Measurements from ENCODE around the gene EPHA7. TPM values are rescaled to one million over a fixed set of nuclear protein-coding genes. Genes with fewer than 3 reads are reported as not detected.

EPHA7 gene
- polyA plus RNA-seq, 2 donors = 0.49 to 0.84 TPM

DNA sequence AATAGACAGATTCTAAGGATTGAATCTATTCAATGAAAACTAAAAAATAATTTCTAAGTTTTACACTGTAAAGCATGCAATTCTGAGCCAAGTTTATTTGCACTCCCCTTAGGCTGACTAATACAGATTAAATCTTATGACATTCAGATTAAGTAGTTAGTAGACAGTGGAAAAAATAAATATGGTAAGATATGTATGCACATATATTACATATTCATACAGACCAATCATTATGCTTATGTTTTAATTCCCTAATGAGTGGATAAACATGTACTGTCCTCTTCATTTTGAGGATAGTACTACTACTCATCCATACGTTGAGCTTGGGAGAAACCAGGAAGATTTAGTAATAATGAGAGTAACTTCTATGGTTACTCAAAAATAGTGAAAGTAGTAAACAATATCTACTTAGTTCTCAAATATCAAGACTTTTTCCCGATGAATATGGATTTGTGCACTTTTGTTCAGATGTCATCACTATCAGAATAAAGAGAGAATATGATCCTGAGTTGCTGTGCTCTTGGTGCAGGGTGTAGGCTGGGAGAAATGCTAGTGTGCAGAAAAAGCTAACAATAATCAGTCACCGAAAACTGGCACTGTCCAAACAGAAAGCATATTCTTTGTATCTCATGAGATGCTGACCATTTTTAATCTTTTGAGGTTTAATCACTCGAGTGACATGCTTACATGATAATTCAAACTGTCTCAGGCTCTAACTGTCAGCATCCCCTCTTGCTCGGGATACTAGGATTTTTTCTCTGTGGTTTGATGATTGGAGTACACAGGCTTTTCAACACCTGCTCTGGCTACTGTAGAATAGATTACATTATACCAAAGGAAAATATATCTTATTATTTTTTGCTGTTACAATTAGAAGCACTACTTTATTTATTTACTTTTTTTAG is 111.6 kb downstream of the EPHA7 start:
- Histone ChIP-seq H3K27ac (ENCODE audit: low read depth in 2 of 2, low read length in 1 of 2) (no peak overlapping the region), H3K4me3 (ENCODE audit: low read depth in 1 of 2, low read length in 2 of 2) (no peak overlapping the region), H3K9me3 (ENCODE audit: control insufficient read depth in 2 of 2, insufficient read depth in 1 of 2, low read depth in 1 of 2, low read length in 1 of 2) (no peaks in the 10 kb centered on the region), H3K36me3 (ENCODE audit: control insufficient read depth in 2 of 2, insufficient read depth in 2 of 2, low read length in 1 of 2) (no peaks in the 10 kb centered on the region), H3K4me1 (ENCODE audit: control insufficient read depth in 2 of 2, insufficient read depth in 2 of 2, low read length in 1 of 2) (no peaks in the 10 kb centered on the region), H3K27me3 (ENCODE audit: control insufficient read depth in 1 of 2, insufficient read depth in 2 of 2, low read length in 2 of 2) (no peaks in the 10 kb centered on the region)
- 38 to 46% methylated on average over 5 of the region's 5 CpGs for WGBS, 2 donors

- Histone ChIP-seq H3K4me1 (ENCODE audit: control insufficient read depth in 2 of 2, insufficient read depth in 2 of 2, low read length in 1 of 2) (no peaks in the 10 kb centered on the region), H3K36me3 (ENCODE audit: control insufficient read depth in 2 of 2, insufficient read depth in 2 of 2, low read length in 1 of 2) (no peaks in the 10 kb centered on the region), H3K27me3 (ENCODE audit: control insufficient read depth in 1 of 2, insufficient read depth in 2 of 2, low read length in 2 of 2) (no peaks in the 10 kb centered on the region)
Measured at GRCh38 chr6:93305088-93305487, 114.3 kb downstream of the EPHA7 start.

DNA sequence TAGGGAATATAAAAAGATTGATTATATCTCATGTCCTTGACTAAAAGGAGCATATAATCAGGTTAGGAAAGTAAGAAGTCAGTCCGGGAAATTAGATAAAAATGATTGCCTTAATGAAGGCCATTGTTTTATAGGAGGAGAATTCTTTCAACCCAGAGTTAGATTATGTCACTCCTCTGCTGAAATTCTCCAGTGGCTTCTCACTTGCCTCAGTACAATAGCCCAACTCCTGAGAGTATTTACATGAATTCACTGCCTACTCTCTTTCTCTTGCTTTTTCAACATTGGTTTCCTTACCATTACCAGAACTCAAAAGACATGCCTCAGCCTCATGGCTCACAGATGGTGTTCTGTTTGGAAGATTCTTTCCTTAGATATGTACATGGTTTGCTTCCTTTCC is 114.9 kb downstream of the EPHA7 start:
- Histone ChIP-seq H3K27me3 (ENCODE audit: control insufficient read depth in 1 of 2, insufficient read depth in 2 of 2, low read length in 2 of 2) (no peaks in the 10 kb centered on the region), H3K36me3 (ENCODE audit: control insufficient read depth in 2 of 2, insufficient read depth in 2 of 2, low read length in 1 of 2) (no peaks in the 10 kb centered on the region), H3K4me1 (ENCODE audit: control insufficient read depth in 2 of 2, insufficient read depth in 2 of 2, low read length in 1 of 2) (no peaks in the 10 kb centered on the region), H3K9me3 (ENCODE audit: control insufficient read depth in 2 of 2, insufficient read depth in 1 of 2, low read depth in 1 of 2, low read length in 1 of 2) (no peaks in the 10 kb centered on the region), H3K4me3 (ENCODE audit: low read depth in 1 of 2, low read length in 2 of 2) (no peak overlapping the region), H3K27ac (ENCODE audit: low read depth in 2 of 2, low read length in 1 of 2) (no peak overlapping the region)
- 66 to 84% methylated on average over 1 of the region's 1 CpG for WGBS, 2 donors

More at GRCh38 chr6:93305088-93305487, 114.3 kb downstream of the EPHA7 start:
- no peak overlapping the region for H3K27ac ChIP-seq (ENCODE audit: low read depth in 2 of 2, low read length in 1 of 2)
- H3K9me3 ChIP-seq (ENCODE audit: control insufficient read depth in 2 of 2, insufficient read depth in 1 of 2, low read depth in 1 of 2, low read length in 1 of 2) = no peaks in the 10 kb centered on the region
- H3K4me3 ChIP-seq (ENCODE audit: low read depth in 1 of 2, low read length in 2 of 2) = no peak overlapping the region

GRCh38 chr6:93300661-93301060 is 118.7 kb downstream of the EPHA7 start:
- Histone ChIP-seq H3K4me1 (ENCODE audit: control insufficient read depth in 2 of 2, insufficient read depth in 2 of 2, low read length in 1 of 2) (no peaks in the 10 kb centered on the region), H3K36me3 (ENCODE audit: control insufficient read depth in 2 of 2, insufficient read depth in 2 of 2, low read length in 1 of 2) (no peaks in the 10 kb centered on the region), H3K9me3 (ENCODE audit: control insufficient read depth in 2 of 2, insufficient read depth in 1 of 2, low read depth in 1 of 2, low read length in 1 of 2) (no peaks in the 10 kb centered on the region), H3K27me3 (ENCODE audit: control insufficient read depth in 1 of 2, insufficient read depth in 2 of 2, low read length in 2 of 2) (no peaks in the 10 kb centered on the region), H3K4me3 (ENCODE audit: low read depth in 1 of 2, low read length in 2 of 2) (no peak overlapping the region), H3K27ac (ENCODE audit: low read depth in 2 of 2, low read length in 1 of 2) (no peak overlapping the region)
- WGBS, 2 donors = 76 to 78% methylated on average over 3 of the region's 3 CpGs

DNA sequence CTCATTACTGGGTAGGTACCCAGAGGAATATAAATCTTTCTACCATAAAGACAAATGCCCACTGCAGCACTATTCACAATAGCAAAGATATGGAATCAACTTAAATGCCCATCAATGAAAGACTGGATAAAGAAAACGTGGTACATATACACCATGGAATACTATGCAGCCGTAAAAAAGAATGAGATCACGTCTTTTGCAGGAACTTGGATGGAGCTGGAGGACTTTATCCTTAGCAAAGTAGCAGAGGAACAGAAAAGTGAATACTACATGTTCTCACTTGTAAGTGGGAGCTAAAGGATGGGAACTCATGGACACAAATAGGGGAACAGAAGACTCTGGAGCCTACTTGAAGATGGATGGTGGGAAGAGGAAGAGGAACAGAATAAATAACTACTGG is 119.7 kb downstream of the EPHA7 start:
- H3K4me3 ChIP-seq (ENCODE audit: low read depth in 1 of 2, low read length in 2 of 2) = no peak overlapping the region
- no peaks in the 10 kb centered on the region for H3K27me3 ChIP-seq (ENCODE audit: control insufficient read depth in 1 of 2, insufficient read depth in 2 of 2, low read length in 2 of 2)
- WGBS, 2 donors = 59 to 76% methylated on average over 3 of the region's 3 CpGs
- no peaks in the 10 kb centered on the region for H3K9me3 ChIP-seq (ENCODE audit: control insufficient read depth in 2 of 2, insufficient read depth in 1 of 2, low read depth in 1 of 2, low read length in 1 of 2)
- no peak overlapping the region for H3K27ac ChIP-seq (ENCODE audit: low read depth in 2 of 2, low read length in 1 of 2)
- H3K4me1 ChIP-seq (ENCODE audit: control insufficient read depth in 2 of 2, insufficient read depth in 2 of 2, low read length in 1 of 2) = no peaks in the 10 kb centered on the region
- H3K36me3 ChIP-seq (ENCODE audit: control insufficient read depth in 2 of 2, insufficient read depth in 2 of 2, low read length in 1 of 2) = no peaks in the 10 kb centered on the region

- Histone ChIP-seq H3K4me1 (ENCODE audit: control insufficient read depth in 2 of 2, insufficient read depth in 2 of 2, low read length in 1 of 2) (no peaks in the 10 kb centered on the region), H3K9me3 (ENCODE audit: control insufficient read depth in 2 of 2, insufficient read depth in 1 of 2, low read depth in 1 of 2, low read length in 1 of 2) (no peaks in the 10 kb centered on the region), H3K27me3 (ENCODE audit: control insufficient read depth in 1 of 2, insufficient read depth in 2 of 2, low read length in 2 of 2) (no peaks in the 10 kb centered on the region), H3K27ac (ENCODE audit: low read depth in 2 of 2, low read length in 1 of 2) (no peak overlapping the region), H3K4me3 (ENCODE audit: low read depth in 1 of 2, low read length in 2 of 2) (no peak overlapping the region), H3K36me3 (ENCODE audit: control insufficient read depth in 2 of 2, insufficient read depth in 2 of 2, low read length in 1 of 2) (no peaks in the 10 kb centered on the region)
Measured at GRCh38 chr6:93295631-93296030, 123.7 kb downstream of the EPHA7 start.

- H3K9me3 ChIP-seq (ENCODE audit: control insufficient read depth in 2 of 2, insufficient read depth in 1 of 2, low read depth in 1 of 2, low read length in 1 of 2) = no peaks in the 10 kb centered on the region
- no peak overlapping the region for H3K4me3 ChIP-seq (ENCODE audit: low read depth in 1 of 2, low read length in 2 of 2)
- H3K27me3 ChIP-seq (ENCODE audit: control insufficient read depth in 1 of 2, insufficient read depth in 2 of 2, low read length in 2 of 2) = no peaks in the 10 kb centered on the region
- no peaks in the 10 kb centered on the region for H3K4me1 ChIP-seq (ENCODE audit: control insufficient read depth in 2 of 2, insufficient read depth in 2 of 2, low read length in 1 of 2)
- H3K27ac ChIP-seq (ENCODE audit: low read depth in 2 of 2, low read length in 1 of 2) = no peak overlapping the region
- 59 to 72% methylated on average over 2 of the region's 2 CpGs for WGBS, 2 donors
- H3K36me3 ChIP-seq (ENCODE audit: control insufficient read depth in 2 of 2, insufficient read depth in 2 of 2, low read length in 1 of 2) = no peaks in the 10 kb centered on the region
Measured at GRCh38 chr6:93294879-93295278, 124.5 kb downstream of the EPHA7 start.

- H3K4me3 ChIP-seq (ENCODE audit: low read depth in 1 of 2, low read length in 2 of 2) = no peak overlapping the region
- no peaks in the 10 kb centered on the region for H3K4me1 ChIP-seq (ENCODE audit: control insufficient read depth in 2 of 2, insufficient read depth in 2 of 2, low read length in 1 of 2)
- no peaks in the 10 kb centered on the region for H3K36me3 ChIP-seq (ENCODE audit: control insufficient read depth in 2 of 2, insufficient read depth in 2 of 2, low read length in 1 of 2)
- 75% methylated on average over 6 of the region's 6 CpGs for WGBS, 2 donors
- no peak overlapping the region for H3K27ac ChIP-seq (ENCODE audit: low read depth in 2 of 2, low read length in 1 of 2)
- no peaks in the 10 kb centered on the region for H3K9me3 ChIP-seq (ENCODE audit: control insufficient read depth in 2 of 2, insufficient read depth in 1 of 2, low read depth in 1 of 2, low read length in 1 of 2)
- H3K27me3 ChIP-seq (ENCODE audit: control insufficient read depth in 1 of 2, insufficient read depth in 2 of 2, low read length in 2 of 2) = no peaks in the 10 kb centered on the region
Measured at GRCh38 chr6:93293872-93294271, 125.5 kb downstream of the EPHA7 start.

DNA sequence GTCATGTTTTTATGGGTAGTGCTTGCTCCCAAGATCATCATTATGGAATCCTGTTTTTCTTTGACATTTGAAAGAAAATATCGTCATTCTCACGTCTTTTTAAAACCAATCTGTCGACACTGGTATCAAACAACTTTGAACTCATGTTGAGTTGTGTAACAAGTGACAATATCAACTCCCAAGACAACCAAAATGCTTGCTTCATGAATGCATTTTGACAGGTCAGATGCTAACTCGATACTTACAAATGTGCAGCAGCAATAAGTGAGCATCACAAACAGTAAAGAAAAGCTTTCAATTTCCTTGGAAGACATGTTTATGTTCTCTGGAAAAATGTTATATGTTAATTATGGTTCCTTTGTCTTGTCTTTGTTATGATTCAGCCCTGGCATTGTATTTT is 125.9 kb downstream of the EPHA7 start:
- Histone ChIP-seq H3K27ac (ENCODE audit: low read depth in 2 of 2, low read length in 1 of 2) (no peak overlapping the region), H3K27me3 (ENCODE audit: control insufficient read depth in 1 of 2, insufficient read depth in 2 of 2, low read length in 2 of 2) (no peaks in the 10 kb centered on the region), H3K4me3 (ENCODE audit: low read depth in 1 of 2, low read length in 2 of 2) (no peak overlapping the region), H3K36me3 (ENCODE audit: control insufficient read depth in 2 of 2, insufficient read depth in 2 of 2, low read length in 1 of 2) (no peaks in the 10 kb centered on the region), H3K4me1 (ENCODE audit: control insufficient read depth in 2 of 2, insufficient read depth in 2 of 2, low read length in 1 of 2) (no peaks in the 10 kb centered on the region), H3K9me3 (ENCODE audit: control insufficient read depth in 2 of 2, insufficient read depth in 1 of 2, low read depth in 1 of 2, low read length in 1 of 2) (no peaks in the 10 kb centered on the region)
- 77 to 78% methylated on average over 4 of the region's 4 CpGs for WGBS, 2 donors

DNA sequence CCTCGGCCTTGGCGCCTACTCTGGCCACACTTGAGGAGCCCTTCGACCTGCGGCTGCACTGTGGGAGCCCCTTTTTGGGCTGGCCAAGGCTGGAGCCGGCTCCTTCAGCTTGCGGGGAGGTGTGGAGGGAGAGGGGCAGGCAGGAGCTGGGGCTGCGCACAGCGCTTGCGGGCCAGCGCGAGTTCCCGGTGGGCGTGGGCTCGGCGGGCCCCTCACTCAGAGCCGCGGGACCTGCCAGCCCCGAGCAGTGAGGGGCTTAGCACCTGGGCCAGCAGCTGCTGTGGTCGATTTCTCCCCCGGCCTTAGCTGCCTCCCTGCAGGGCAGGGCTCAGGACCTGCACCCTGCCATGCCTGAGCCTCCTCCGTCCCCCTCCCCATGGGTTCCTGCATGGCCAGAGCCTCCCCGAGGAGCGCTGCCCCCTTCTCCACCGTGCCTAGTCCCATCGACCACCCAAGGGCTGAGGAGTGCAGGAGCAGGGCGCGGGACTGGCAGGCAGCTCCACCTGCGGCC is 136.8 kb downstream of the EPHA7 start:
- WGBS, 2 donors = 95 to 96% methylated on average over 28 of the region's 28 CpGs
- H3K27ac ChIP-seq (ENCODE audit: low read depth in 2 of 2, low read length in 1 of 2) = no peak overlapping the region
- no peak overlapping the region for H3K4me3 ChIP-seq (ENCODE audit: low read depth in 1 of 2, low read length in 2 of 2)
- H3K9me3 ChIP-seq (ENCODE audit: control insufficient read depth in 2 of 2, insufficient read depth in 1 of 2, low read depth in 1 of 2, low read length in 1 of 2) = peaks cover 3 to 5% of the 10 kb centered on the region in 2 donors
- no peaks in the 10 kb centered on the region for H3K4me1 ChIP-seq (ENCODE audit: control insufficient read depth in 2 of 2, insufficient read depth in 2 of 2, low read length in 1 of 2)
- no peaks in the 10 kb centered on the region for H3K36me3 ChIP-seq (ENCODE audit: control insufficient read depth in 2 of 2, insufficient read depth in 2 of 2, low read length in 1 of 2)
- no peaks in the 10 kb centered on the region for H3K27me3 ChIP-seq (ENCODE audit: control insufficient read depth in 1 of 2, insufficient read depth in 2 of 2, low read length in 2 of 2)

Measured in esophagus (tissue), 2 donors.